GM19035 (cell line): Measurements from ENCODE around the gene AKAP1.

ENCODE experiments used
- ATAC-seq: cut with Tn5 transposase; IDR thresholded peaks from one replicate; pipeline ENCODE4 v1.9.1; 2021; ENCODE audit not compliant: unreplicated experiment

Gene AKAP1

GRCh38 chr17:57106107-57106835 lies 21.2 kb downstream of the AKAP1 start:
- no peak for ATAC-seq

- no peak for ATAC-seq
Measured at GRCh38 chr17:57106836-57107497, 21.9 kb downstream of the AKAP1 start.

GRCh38 chr17:57107498-57108101 lies 22.6 kb downstream of the AKAP1 start:
- no peak for ATAC-seq

DNA sequence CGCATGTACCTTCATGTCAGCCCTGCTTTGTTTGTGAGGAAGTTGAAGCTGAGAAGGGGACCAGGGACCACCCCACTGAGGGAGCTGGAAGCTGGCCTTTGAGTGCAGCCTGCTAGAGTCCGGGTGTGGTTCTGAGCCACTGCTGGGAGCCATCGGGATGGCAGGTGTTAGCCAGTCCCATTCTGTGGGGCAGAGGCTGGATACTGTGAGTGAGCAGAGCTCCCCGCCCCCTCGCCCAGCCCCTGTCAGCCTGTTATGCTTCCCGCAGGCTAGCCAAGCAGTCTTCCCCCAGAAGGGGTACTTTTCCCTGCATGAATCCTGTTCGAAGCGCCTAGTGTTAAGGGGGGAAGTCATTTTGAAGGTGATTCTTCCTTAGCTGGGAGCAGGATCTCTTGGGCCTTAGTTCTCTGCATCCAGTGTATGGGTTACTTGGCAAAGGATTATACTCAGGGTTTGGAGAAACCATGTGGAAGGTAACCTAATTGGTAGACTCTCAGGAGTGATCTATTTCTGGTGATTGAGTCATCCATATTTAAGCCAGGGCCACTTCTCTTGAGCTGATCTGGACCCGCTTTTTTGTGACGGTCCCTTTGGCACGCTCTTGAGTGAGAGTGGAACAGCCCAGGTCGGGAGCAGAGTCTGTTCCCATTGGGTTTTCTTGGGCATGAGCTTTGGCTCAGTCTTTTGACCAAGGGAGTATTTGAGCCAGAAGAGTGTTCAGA lies 23.8 kb downstream of the AKAP1 start:
- ATAC-seq: no peak

DNA sequence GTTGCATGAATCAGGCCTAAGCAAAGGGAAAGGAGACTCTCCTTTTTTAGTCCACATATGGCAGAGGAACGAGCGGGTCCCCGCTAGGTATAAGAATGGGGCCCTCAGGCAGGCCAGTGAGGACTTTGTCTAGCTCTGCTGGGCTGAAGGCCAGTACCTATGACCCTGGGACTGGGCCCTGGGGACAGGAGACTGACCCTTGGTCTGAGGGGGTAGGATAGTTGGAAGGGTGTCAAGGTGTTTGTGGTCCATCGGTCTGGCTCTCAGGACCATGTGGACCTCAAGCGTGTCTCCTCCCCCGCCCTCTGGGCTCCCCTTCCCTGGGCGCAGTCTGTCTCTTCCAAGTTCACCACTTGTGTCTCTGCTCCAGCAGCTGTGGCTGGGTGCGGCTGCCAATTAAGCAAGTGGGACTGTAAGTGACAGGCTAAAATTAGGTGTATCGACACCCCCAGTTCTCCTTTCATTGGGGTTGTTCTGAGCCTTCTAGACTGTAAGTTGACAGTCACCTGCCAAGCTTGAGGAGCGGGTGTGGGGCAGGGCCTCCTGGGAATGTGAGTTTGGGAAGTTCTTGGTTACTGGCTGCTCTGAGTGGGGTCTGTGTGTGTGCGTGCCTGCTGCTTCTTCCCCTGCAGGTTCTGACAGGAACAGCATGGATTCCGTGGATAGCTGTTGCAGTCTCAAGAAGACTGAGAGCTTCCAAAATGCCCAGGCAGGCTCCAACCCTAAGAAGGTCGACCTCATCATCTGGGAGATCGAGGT lies 24.5 kb downstream of the AKAP1 start:
- no peak for ATAC-seq

- no peak for ATAC-seq
Measured at GRCh38 chr17:57110152-57110542, 25.1 kb downstream of the AKAP1 start.

- no peak for ATAC-seq
Measured at GRCh38 chr17:57110579-57111325, 25.7 kb downstream of the AKAP1 start.

DNA sequence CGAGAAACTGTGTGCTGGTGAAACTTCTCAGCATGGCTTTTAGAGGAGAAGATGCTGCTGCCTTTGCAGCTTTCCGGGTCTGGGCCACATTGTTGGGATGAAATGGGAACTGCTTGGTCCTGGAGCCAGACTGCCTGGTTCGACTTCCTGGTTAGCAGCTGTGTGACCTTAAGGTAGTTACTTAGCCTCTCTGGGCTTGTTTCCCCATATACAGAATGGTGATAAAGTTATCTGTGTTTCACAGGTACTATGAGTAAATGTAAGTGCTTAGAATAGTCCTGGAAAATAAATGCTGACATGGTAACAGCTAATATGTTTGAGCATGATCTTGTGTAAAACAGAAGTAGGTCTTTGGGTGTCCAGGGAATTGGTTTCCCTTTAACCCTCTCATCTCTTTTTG lies 26.3 kb downstream of the AKAP1 start:
- ATAC-seq: no peak

DNA sequence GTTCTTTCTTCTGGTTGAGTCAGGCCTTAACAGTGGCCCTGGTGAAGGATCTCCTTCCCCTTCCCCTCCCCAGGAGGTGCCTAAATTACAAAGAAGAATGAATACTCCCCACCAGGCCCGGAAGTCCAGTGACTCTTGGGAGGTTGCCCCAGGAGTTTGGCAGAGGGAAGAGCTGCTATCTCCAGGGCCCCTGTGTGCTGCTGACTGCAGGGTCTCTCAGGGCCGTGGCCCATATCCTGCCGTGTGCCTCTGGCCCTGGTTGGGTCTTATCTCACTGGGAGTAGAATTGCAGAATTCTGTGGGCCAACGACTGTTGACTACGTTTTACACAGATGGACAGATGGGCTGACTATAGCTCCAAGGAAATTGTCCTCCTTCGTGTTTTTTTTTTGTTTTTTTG lies 28.0 kb downstream of the AKAP1 start:
- no peak for ATAC-seq

- no peak for ATAC-seq
Measured at GRCh38 chr17:57113656-57114055, 28.6 kb downstream of the AKAP1 start.

DNA sequence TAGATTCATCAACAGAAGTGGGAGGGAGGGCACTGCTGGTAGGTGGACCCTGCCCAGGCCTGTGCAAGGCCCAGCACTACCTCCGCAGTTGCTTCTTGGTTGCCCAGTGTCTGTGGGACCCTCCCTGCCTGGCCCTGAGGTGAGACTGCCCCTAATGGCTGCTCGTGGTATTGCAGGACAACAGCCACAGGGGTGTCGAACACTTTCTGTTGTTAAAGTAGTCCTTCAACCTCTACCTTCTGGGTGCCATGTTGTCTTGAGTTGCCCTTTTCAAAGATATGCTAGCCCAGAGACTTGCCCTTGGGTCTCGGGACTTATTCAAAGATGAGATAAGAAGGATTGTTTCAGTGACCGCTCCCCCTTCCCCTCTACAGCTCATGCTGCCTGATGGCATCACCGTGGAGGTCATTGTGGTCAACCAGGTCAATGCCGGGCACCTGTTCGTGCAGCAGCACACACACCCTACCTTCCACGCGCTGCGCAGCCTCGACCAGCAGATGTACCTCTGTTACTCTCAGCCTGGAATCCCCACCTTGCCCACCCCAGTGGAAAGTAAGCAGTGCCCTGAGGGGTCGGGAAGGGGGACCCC lies 29.1 kb downstream of the AKAP1 start:
- no peak for ATAC-seq

DNA sequence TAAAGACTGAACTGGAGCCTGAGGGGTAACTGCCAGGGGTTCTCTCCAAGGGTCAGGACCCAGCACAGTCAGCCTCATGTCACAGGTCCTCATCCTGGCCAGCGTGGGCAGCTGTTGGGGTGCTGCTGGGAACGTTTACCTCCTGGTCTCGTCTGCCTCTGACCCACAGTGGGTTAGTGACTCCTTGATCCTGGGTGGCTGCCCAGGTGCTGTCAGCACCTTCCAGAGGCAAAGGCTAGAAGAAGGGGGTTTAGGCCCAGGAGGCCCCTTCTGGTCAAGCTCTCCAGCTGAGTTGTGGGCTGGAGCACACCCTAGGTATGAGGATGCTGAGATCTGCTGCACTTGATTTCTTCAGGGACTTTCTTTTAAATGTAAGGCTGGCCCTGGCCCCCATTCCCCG lies 30.3 kb downstream of the AKAP1 start:
- no peak for ATAC-seq

- ATAC-seq: no peak
Measured at GRCh38 chr17:57115916-57116315, 30.9 kb downstream of the AKAP1 start.

- ATAC-seq: no peak
Measured at GRCh38 chr17:57117798-57118197, 32.8 kb downstream of the AKAP1 start.

- ATAC-seq: no peak
Measured at GRCh38 chr17:57120814-57121213, 35.8 kb downstream of the AKAP1 start.

DNA sequence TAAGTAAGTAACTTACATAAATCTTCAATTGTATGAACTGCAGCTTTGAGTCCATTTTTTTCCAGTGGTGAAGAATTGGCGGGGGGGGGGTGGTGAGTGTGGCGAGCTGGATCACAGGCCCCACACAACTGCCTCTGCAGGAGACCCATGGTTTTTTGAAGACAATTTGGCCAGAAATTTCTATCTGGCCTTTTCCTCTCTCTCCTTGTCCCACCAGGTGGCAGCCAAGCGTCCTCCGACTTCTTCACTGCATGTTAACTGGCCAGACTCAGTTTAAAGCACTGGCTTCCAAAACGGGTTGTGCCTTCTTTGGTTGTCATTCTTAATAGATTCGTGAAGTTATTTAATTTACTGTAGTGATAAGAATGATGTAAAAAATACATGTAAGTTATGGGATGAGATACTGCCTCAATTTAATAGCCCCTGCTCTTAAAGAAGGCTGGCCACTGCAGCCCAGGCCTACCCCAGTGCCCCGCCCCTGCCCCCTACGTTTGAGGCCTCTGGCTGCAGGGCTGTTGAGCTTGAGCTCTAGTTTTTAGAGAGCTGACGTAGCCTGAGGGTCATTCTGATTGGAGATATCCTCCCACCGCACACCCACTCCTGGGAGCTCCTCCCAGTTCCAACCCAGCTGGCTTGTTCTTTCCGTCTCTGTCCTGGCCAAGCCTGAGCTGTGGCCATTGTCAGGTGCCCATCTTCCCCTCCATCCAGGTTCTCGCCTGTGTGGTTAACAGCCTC lies 36.4 kb downstream of the AKAP1 start:
- no peak for ATAC-seq

DNA sequence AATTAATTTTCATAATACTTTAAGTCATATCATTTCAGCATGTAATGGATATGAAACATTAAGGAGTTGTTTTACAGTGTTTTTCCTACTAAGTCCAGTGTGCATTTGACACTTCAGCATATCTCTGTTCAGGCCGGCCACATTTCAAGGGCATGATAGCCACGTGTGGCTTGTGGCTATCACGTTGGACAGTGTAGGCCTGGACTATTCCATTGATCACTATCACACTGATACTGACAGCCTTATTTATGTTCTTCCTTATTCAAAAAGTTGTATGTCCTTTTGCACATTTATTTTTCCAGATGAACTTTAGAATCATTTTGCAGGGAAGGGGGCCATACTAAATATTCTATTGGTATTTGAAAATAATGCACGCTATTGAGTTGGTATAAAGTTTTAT lies 39.0 kb downstream of the AKAP1 start:
- ATAC-seq: no peak

DNA sequence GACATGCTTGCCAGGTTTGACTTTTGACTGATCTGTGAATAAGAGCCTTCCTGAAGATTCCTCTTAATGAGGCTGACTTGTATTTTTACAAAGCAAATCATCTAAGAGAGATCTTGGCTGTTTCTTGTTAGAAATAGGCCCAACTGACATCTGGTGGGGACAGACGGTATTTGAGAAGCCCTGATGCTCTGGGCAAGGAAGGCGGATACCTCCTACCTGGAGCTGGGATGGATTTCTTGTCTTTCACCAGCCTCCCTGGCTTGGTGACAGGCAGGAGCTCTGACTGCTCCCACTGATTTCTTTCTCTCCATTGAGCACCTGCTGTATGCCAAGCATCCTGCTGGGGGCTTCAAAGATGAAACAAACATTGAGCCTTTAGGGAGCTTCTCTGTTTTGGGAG lies 40.4 kb downstream of the AKAP1 start:
- ATAC-seq: no peak

DNA sequence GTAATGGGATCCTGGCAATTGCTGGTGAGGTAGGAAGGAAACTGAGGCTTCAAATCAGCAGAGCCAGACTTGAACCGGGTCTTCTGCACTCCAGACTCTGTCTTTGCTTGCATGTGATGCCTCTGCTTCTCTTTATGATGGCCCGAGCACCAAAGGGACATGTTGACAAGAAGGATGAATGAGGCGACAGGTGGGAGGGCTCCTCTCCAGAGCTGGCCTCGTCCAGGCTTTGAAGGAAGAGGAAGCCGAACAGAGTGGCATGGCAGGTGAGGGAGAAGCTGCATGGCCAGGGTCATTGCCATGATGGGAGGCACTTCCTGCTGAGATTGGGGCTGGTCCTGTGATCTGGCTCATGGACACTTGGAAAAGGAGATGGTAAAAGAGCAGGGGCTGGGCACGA lies 40.8 kb downstream of the AKAP1 start:
- ATAC-seq: no peak
